GM21717 (cell line): ENCODE measurements around the gene SFMBT2.

Experiments used
- ATAC-seq: cut with Tn5 transposase; IDR thresholded peaks from one replicate; pipeline ENCODE4 v1.9.1; 2021; ENCODE audit warnings: mild to moderate bottlenecking, moderate library complexity; ENCODE audit not compliant: unreplicated experiment

SFMBT2 gene

DNA sequence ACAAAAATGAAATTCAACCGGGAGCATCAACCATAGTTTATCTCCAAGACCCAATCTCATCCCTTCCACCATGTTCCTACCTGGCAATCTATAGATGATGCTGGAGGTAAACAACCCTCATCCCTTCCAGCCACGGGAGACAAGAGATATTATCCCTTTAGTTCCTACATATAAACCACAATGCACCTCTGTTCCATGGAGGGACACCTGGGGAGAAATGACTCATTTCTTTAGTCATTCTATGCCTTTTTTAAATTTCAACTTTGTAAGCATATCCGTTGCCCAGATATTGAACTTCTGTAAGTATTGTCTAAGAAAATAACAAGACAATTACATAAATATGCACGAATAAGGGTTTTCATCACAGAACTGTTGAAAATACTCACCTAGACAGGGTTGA lies 15.5 kb upstream of the SFMBT2 start:
- no peak for ATAC-seq

DNA sequence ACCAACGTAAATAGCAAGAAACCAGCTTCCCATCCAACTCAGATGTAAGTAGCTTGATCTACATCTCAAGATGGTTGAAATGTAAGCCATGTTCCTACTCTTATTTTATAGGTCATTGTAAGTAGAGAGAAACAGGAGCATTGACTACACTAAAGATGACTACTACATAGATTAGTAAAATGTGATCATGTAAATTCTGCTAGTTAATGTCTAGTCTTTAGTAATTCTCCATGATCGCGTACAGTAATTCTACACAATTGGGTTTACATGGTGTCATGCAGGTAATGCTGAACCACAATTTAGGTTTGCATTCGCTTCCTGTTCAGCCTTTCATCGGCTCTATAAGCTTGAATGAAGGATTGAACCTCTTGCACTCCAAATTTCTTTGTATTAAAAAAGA lies 14.9 kb upstream of the SFMBT2 start:
- no peak for ATAC-seq

DNA sequence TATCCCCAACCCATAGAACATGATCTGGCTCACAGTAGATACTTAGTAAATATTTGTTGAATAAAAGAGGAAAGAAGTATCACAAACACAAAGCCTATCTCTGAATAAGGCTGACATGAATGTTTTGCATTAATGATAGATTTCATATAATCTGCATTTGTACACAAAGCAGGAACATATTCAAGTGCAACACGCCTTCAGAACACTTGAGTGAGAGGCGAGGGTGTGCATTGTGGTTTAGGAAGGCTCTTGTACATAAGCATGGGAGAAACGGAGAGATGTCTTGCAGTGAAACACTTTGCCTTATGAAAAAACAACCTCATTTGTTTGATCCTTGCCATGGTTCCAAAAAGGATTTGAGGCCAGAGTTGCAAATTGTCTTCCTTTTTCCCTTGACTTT lies 14.1 kb upstream of the SFMBT2 start:
- no peak for ATAC-seq

DNA sequence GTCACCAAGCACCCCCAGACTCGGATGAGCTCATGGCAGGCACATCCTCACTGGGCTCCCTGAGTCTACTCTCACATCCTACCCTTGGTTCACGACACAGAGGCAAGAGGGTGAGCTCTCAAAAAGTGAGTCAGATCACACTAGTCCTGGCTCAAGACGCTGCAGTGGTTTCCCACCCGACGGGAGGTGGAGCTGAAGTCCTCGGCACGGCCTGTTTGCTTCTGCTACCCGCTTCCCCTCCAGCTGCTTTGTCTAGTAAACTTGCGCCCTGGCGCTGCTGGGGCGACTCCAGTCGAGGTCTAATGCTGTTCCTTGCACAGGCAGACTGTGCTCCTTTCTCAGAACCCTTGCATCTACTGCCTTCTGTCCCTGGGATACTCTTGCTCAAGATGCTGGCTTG lies 13.5 kb upstream of the SFMBT2 start:
- ATAC-seq = no peak

DNA sequence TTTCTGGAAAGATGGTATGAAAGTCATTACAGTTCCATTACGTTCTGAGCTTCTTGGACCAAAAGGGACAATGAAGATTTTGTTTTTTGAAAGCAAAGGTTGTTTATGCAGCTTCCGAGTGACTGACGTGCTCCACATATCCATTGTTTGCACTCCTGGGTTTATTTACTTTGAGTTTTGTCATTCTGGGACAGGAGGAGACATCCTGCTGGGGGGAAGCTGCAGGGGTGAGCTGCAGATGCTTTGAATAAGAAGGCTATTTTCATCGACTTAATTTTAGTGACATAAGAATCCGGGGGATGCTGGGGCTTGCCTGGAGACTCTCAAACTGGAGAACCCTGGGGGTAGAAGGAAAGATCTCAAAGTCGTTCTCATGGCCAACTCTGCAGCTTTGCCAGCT lies 12.7 kb upstream of the SFMBT2 start:
- ATAC-seq = no peak

DNA sequence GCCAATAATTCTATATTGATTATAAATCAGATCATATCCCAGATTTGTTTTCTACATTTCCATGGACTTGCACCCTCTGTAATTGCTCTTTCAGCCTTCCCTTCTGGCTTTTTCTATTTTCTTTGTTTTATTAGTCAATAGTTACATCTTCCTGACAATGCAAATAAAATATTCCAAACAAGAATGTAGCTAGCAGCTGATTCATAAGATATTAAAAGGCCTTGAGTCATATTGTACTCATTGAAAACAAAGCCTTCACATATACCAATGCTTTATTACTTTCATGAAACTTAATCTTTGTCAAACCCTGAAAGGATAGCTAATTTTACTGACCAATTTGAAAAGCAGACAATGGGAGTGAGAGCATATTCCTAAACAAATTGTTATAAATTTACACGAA lies 10.7 kb upstream of the SFMBT2 start:
- ATAC-seq = no peak

DNA sequence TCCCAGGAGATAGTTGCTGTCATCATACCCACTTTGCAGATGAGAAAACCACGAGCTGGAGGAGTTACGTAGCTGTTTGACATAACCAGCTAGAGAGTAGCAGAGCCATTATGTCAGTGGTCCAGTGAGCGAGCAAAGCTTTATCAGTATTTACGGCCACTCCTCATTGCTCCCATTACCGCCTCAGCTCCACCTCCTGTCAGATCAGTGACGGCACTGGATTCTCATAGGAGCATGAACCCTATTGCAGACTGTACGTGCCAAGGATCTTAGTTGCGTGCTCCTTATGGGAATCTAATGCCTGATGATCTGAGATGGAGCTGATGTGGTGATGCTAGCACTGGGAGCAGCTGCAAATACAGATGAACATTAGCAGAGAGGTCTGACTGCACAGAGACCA lies 9.2 kb upstream of the SFMBT2 start:
- ATAC-seq = no peak

DNA sequence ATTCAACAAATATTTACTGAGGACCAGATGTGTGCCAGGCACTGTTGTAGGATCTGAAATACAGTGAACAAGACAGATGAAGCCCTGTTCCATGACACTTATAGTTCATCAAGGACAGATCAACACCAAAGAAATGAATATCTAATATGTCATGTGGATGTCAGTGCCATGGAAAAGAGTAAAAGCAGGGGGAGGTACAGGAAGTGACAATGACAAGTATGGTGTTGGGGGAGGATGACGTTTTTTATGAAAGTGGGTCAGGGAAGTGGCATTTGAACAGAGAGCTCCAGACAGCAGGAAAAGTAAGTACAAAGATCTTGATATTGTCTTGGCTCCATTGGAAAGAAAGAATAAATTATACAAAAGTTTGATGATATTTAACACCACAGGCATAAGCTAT lies 7.0 kb upstream of the SFMBT2 start:
- no peak for ATAC-seq

DNA sequence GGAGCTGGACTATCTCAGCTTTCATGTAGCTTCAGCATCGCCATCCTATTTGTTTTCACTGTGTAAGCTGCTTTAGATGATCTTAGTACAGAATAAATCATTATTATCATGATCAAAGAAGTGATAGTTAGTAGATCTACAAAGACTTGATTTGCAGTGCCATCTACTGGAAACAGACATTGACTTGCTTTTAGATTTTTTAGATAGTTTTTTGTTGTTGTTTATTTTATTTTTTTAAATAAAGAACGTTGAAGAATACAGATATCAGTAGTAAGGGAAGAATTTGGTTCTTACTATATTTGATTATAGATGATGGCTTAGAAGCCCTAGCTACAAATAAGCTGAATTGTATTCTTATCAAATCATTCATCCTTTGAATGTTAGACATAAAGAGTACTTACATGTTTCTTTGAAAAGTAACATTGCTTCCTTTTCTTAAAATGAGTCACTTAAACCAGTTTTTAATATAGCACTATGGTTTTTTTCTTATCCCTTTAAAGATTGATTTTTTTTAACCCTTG lies 6.3 kb upstream of the SFMBT2 start:
- no peak for ATAC-seq

DNA sequence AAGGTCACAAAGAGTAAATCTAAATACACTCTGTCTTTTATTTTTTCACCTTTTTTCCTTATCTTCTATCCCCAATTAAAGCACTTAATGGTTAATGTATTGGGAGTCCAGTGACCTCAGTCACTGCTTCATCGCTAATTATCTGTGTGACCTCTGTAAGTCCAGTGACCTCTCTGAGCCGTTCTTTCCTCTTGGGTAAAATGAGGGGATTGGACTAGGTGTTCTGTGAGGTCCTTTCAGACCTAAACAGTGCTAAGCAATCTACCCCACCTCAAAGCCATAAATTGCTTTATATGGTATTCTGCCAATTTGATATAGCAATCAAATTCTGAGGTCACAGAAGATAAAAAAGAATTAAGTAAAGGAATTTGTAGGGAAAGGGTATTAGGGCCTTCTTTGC lies 3.9 kb upstream of the SFMBT2 start:
- ATAC-seq = no peak

DNA sequence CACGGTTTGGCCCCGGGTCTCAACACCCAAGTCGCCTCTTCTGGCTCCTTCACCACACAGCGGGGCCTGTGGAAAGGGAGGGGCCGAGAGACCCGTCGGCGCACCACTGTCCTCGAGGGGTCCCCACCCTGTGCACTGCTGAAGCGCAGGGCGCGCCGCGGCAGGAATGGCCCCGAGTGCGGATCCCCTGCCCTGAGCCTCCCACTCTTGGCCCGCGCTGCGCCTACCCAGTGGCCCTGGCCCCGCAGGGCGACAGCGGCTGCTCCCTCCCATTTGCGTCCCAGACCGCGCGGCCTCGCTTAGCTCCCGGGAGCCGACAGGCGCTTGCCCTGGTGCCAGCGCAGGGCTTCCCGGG lies 2.1 kb upstream of the SFMBT2 start:
- ATAC-seq = no peak

DNA sequence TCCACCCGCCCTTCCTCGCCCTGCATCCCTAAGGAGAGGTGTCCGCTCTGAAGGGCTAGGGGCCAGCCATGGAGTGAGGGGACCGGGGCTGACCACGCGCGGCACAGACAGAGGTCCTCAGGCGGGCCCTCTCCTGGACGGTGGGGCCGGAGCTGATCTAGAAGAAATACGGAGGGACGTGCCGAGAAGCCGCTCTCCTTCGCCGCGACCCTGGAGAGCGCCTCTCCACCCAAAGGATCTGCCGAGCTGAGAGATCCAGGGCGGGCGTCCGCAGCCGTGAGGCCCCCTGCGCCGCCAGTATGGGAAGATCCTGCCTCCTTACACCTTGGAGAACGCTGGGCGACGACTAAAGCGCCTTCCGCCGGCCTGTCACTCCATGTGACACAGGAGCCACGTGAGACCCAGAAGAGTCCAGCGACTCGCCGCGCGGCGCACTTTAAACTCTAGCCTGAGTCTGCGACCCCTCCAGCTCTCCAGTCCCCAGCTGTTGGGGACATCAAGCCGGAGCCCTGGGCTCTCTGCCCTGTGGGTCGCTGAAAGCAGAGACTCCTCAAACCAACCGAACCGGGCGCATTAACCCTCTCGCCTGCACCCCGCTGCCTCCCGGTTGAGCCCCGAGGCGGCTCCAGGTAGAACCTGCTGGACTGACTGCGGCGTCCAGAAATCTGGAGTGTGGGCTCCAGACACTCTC lies 1.5 kb upstream of the SFMBT2 start:
- no peak for ATAC-seq

DNA sequence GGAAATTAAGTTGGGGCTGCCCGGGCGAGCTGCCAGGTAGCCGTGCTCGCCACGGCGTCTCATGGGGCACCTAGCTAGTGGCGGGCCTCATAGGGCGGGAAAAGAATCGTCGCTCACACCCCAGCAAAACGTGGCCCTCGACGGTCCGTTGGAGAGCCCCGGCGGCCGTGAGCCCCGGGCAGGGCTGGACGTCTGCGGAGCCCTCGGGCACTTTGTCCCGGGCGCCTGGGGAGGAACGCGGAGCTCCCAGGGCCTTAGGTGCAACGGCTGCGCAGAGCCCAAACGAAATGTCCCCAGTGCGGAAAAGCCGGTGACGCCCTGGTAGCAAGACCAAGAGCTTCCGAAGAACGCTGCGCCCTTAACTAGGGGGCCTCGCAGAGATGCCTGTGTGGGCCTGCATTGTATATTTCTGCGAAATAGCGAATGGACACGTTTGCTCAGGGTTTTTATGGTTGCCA lies 866 bp upstream of the SFMBT2 start:
- ATAC-seq = no peak

DNA sequence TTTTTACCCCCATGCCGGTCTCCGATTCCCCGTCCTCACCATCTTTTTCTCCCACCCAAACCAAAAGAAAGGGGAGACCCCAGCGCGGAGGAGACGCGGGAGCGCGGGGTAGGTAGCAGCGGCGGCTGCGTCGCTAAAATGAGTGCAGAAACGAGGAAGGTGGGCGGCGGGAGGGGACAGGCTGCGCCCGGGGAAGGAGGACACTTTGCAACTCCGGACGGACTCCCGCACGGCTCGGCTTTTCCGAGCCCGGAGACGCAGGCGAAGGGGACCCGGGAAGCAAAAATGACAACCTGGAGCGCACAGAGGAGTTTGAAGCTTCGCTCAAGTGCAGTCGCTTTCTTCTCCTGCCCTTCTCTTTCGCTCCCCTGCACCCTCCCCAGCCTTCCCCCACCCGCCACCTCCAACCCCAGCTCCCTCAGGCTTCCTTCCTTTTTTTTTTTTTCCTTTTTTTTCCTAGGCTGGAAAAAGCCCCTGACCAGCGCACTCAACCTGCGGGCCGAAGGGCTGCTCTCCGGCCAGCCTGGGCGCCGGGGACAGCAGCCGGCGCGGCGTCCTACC lies 453 bp downstream of the SFMBT2 start:
- ATAC-seq = peak; percentile 8

DNA sequence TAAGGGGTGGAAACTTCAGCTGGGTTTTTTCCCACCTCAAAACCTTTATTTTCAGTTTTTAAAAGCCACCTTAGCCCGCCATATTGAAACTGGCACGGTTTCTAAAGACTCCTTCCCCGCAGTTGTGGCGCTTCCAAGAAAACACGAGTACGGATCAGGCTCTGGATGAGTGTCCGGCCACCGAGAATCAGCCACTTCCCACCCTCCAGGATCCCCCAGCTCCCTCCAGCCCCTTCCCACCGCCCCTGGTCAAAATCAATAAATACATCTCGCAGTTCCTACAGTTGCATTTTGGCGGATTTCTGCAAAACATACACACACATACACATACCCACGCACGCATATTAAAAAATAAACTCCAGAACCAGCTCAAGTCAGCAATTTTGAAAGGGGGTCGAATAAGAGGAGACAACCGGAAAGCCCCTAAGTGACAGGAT lies 1.1 kb downstream of the SFMBT2 start:
- ATAC-seq = no peak

DNA sequence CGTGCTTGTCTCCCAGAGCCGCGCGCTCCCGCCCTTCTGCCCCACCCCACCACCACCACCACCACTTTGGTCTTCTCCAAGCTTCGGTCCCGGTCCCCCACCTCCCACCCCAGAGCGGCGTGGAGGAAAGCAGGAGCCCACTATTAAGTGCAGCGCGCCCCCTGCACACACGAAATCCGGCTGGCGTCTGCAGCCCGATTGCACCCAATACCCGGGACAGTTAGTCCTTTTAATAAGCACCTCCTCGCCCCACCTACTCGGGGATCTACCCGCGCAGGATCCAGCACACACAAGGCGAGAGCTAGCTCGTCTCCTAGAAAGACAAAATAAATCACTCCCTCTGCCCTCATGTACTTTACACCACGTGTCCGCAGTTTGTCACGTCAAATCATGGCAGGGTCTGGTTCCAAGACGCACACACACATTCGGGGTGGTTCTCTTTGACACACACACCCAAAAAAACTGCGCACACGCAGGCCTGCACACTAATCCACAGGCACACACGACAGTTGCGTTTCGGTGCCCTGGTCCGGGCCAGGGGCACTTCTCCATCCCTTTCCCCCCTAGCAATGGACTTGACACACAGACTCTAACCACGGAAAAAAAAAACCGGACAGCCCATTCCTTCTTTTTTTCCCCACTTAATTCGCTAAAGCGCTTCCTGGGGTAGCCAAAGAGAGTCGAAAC lies 1.6 kb downstream of the SFMBT2 start:
- peak; percentile 42 for ATAC-seq

DNA sequence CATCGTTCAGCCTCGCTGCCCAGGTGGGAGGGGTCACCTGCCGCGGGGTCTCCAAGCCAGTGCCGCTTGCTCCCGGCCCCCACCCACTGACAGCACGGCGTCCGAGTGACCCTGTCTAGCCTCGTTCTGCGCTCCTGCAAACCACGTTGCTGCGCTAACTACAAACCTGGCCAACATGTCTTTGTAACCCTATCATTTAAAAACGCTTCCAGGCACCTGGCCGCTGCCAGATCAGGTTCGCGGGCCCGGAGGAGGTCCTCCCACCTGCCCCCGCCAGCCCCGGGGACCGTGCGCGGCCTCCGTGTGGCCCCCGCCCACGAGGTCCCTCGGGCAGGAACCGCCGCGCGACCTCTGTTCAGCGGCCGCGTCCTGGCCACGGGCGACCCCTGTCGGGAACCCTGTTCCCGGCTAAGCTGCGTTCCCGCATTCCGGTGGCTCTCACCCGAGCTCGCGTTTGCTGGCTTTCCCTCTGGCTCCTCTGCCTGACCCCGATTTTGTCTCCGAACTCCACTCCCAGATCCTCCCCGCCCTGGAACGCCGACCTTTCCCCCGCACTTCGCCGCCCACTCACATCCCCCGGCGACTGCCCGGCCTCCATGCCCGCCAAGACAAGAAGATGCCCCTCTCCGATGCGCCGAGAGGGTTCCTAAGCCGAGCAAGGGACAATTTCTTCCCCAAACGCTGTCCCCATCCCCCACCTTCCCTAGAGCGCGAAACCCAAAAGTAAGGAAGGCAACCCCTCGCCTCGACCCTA lies 2.4 kb downstream of the SFMBT2 start:
- peak; percentile 22 for ATAC-seq

DNA sequence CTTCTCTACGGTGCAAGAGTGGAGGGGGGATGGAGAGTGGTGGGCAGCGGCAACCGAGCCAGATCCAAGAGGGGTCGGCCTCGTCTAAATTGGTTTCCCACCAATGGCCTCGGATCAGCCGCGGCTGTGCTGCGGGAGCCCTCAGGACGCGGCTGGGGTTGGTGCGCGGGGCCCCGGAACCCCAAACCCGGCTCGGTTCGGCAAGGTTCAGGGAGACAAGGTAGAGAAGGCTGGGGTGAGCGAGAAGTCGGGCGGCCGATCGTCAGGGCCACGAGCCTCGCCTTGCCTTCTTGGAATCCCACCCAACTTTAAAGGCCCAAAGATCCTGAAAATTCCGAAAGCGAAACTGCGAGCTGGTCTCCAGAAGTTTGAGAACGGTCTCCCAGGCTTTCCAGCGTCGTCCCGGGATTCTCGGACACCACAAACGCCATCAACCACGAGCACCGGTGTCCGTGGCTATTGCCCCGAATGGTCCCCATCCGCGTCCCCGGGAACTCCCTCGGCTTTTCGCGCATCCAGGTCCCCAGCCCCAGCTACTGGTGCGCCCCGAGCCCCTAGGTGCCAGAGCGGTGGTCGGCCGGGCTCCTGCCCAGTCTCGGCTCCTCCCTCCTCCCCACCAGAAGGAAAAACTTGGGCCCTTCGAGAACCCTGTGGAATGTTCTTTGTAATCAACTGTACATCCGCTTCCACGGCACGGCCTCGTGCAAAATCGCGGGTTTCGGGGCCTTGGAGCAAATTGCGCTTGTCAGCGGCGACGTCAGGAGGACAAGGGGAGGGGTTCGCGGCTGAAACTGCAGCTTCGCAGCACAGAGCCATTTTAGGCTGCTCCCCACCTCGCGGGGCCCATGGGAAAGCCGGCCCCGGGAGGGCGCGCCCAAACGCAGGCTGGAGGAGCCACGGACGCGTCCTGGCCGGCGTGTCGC lies 3.2 kb downstream of the SFMBT2 start:
- peak; percentile 20 for ATAC-seq

DNA sequence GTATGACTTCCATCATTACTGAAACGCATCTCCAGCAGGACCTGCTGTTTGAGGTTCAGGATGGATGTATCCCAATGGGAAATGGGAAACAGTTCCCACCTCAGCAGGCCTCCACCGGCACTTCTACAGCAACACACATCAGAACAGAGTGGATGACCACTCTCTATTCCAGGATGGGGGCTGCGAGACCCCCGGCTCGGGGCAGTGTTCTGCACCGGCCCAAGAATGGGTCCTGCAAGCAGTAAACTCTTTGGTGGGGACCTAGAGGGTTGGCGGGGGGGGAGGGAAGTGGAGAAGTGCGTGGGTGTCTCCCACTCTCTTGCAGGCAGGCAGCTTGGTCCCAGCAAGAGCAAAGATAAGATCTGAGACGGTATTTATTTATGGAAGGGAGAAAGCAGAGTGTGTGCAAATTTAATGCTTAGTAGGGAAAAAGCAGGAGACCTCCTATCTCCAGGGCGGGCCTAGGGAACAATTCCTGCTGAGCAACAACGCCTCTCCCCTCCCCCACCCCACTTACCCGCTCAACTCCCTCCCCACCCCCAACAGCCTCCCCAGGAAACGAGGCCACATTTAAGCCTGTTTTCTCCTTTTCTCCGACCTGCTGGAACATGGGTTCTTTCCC lies 4.0 kb downstream of the SFMBT2 start:
- no peak for ATAC-seq

DNA sequence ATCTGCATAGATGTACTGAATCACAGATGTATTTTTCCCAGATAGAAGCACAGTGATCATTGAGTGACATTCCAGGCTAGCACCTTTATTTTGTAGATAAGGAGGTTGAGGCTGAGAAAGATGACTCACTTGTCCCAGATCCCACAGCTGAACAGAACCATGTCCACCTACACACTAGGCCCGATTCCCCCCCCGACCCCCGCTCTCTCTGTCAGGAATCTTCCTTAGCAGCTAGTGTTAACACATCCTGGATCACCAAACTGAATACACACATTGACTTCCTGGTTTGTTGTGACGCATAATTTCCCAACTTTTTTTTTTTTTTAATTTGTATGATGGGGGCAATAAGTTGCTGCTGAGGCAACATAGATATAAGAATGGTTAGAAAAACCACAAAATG lies 5.2 kb downstream of the SFMBT2 start:
- no peak for ATAC-seq
